H1 (cell line): ENCODE data around the gene TMEM168. TPM values are rescaled to one million over a fixed set of nuclear protein-coding genes. Genes with fewer than 3 reads are reported as not detected.

Experiments
- USF2 ChIP-seq: IDR thresholded peaks from 2 replicates; pipeline ENCODE4 v1.6.1; 2011; ENCODE audit warnings: low read length, improper control_type of control experiment
- polyA plus RNA-seq, 7 experiments: library from polyadenylated mRNA; depleted of rRNA in 3 of 7; stranded (reverse) in 5 of 7; unstranded in 2 of 7; fragments of >200 nt in 5 of 7; fragments of 200-250 nt in 2 of 7; gene quantifications; 1 replicate in 5 of 7; 2 replicates in 1 of 7; 4 replicates in 1 of 7; pipeline versions ENCODE4 v1.2.1 to v1.2.3, GENCODE V29; 2011 to 2013; ENCODE audit warnings: missing spikeins in 2 of 7, mixed read lengths in 2 of 7
- total RNA-seq: library from RNA; stranded (reverse); fragmentation: NEBNext Ultra II Directional; extraction: Animal tissue kit (Norgen Biotek cat#: 25700); gene quantifications from 2 replicates; pipeline ENCODE4 v1.2.1, GENCODE V29; 2021

Gene TMEM168
- total and polyA plus RNA-seq, 2 of the 8 experiments (the other 6 are each of a cell fraction or from before 2014, with no cell fraction given): 8.9 to 11.1 TPM

- no peak for TF ChIP-seq USF2
Measured at GRCh38 chr7:112828696-112829095, 38.5 kb upstream of the TMEM168 start (continued).
